Mononuclear cell (primary cell): ENCODE measurements around the gene MTIF2. TPM values are rescaled to one million over a fixed set of nuclear protein-coding genes. Genes with fewer than 3 reads are reported as not detected.
"Not testable (repeated sequence)": the region's sequence is repeated elsewhere in the genome, so short reads cannot be mapped to it uniquely, and the experiment has no call there.

Experiments used
- H3K27me3 ChIP-seq: 2 replicates; pipeline ENCODE4 v1.6.0; 2011; ENCODE audit warnings: low read length, control low read depth; ENCODE audit not compliant: insufficient read depth
- H3K4me1 ChIP-seq: 2 replicates; pipeline ENCODE4 v1.5.1; 2011; ENCODE audit warnings: mild to moderate bottlenecking, low read length, control low read depth; ENCODE audit not compliant: insufficient read depth
- H3K4me3 ChIP-seq: 2 replicates; pipeline ENCODE4 v1.5.1; 2011; ENCODE audit warnings: mild to moderate bottlenecking, low read length, moderate library complexity
- H3K9me3 ChIP-seq: 2 replicates; pipeline ENCODE4 v1.5.1; 2011; ENCODE audit warnings: low read depth, mild to moderate bottlenecking, control low read depth, low read length
- total RNA-seq: library from RNA; depleted of rRNA; stranded (reverse); fragments of >200 nt; gene quantifications from one replicate; pipeline ENCODE4 v1.2.3, GENCODE V29; 2012

MTIF2 gene
- total RNA-seq, 1 donor = 16.6 TPM

DNA sequence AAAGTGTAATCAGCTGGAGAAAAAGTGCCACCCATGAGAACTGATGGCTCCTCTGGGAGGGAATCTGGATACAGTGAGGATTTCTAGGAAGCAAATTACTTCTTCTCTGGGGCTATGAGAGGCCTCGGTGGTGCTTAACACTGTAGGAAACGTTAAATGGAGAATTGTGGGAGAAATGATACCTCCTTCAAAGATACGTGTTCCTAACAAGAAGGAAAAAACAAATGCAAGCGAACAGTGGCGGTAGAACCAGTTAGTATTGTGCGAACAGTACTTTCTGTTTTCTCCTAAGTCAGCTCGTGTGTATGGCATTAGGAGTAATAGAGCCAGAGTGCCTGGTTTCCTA, 587 bp upstream of the MTIF2 start:
- Histone ChIP-seq H3K27me3 (no peaks in the 10 kb centered on the region), H3K9me3 (no peaks in the 10 kb centered on the region), H3K4me1 (peaks cover 16% of the 10 kb centered on the region), H3K4me3 (peak overlapping the region; percentile 69)

DNA sequence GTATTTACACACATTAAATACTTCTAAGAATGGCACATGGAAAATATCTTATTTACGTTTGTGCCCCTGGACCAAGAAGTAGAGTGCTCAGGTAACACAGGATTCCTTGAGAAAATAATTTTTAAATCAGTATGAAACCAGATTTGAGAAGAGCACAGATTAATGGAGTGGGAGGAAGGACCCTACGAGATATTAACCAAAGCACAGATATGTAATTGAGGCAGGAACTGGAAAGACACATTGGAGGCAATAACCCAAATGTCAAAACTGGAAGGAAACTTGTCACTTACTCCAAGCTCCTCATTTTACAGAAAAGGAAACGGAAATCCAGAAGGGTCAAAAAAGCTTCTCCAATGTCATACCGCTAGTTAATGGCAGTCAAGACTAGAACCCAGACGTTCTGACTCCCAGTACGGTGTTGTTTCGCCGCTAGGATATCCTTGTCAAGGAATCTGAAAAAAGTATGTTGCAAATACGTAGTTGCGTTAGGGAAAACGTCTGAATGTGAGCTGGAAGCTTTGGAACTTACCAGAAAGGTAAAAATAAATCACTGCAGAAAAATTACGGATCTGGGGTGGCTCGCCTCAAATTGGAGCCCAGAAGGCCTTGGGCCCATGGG, 634 bp downstream of the MTIF2 start:
- Histone ChIP-seq H3K9me3 (no peaks in the 10 kb centered on the region), H3K4me1 (peaks cover 16% of the 10 kb centered on the region), H3K27me3 (no peaks in the 10 kb centered on the region), H3K4me3 (peak overlapping the region; percentile 69)

DNA sequence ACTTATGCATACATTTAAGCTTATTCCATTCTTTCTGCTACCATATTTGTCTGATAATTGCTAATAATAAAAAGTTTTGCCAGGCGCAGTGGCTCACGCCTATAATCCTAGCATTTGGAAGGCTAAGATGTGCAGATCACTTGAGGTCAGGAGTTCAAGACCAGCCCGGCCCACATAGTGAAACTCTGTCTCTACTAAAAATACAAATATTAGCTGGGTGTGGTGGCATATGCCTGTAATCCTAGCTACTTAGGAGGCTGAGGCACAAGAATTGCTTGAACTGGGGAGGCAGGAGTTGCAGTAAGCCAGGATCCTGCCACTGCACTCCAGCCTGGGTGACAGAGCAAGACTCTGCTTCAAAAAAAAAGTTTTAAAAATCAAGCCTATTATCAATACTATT, 9.4 kb downstream of the MTIF2 start:
- H3K27me3 ChIP-seq = not testable (repeated sequence)

DNA sequence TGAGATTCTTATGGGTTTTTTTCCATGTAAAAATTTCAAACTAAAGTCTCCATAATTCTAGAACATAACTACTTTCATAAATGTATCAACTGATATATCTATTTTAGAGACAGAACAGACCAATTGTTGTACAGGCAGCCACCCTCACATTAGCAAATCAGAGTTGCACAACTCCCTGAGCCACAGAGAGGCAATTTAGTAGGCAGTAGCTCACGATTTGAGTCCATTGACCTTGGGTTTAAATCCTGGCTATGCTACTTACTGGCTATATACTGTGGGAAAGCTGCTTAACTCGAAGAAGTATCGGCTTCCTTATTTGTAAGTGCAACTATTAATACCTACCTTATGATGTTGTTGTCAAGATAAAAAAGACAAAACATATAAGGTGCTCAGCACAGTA, 16.2 kb downstream of the MTIF2 start:
- Histone ChIP-seq H3K4me1 (no peaks in the 10 kb centered on the region), H3K4me3 (no peak overlapping the region), H3K27me3 (no peaks in the 10 kb centered on the region), H3K9me3 (no peaks in the 10 kb centered on the region)

More for the DNA sequence above, 9.4 kb downstream of the MTIF2 start:
- not testable (repeated sequence) for H3K9me3 ChIP-seq, H3K4me1 ChIP-seq, H3K4me3 ChIP-seq

DNA sequence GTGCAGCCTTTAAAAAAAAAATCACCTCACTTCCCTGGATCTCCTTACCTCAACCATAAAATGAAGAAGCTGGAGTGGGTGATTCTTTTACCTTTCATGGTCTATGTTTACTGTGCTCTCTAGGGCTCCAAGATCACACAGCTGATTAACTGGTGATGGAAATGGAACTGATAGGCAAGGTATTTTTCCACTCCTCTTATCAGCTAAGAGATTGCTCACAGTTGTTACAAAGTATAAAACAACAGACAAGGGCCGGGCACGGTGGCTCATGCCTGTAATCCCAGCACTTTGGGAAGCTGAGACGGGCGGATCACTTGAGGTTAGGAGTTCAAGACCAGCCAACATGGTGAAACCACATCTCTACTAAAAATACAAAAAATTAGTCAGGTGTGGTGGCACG, 22.0 kb downstream of the MTIF2 start:
- H3K27me3 ChIP-seq = no peaks in the 10 kb centered on the region
- H3K9me3 ChIP-seq = no peaks in the 10 kb centered on the region
- no peaks in the 10 kb centered on the region for H3K4me1 ChIP-seq
- no peak overlapping the region for H3K4me3 ChIP-seq

DNA sequence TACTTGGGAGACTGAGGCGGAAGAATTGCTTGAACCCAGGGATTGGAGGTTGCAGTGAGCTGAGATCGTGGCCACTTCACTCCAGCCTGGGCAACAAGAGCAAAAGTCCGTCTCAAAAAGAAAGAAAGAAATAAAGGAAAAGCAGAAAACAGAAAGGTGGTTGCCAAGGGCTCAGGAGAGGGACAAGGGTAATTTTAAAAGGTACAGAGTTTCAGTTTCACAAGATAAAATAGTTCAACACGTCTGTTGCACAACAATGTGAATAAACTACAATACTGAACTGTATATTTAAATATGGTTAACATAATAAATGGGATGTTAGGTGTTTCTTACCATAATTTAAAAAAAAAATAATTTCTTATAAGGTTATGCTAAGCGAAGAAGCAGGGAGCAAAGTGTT, 23.6 kb downstream of the MTIF2 start:
- no peaks in the 10 kb centered on the region for H3K27me3 ChIP-seq
- no peaks in the 10 kb centered on the region for H3K4me1 ChIP-seq

DNA sequence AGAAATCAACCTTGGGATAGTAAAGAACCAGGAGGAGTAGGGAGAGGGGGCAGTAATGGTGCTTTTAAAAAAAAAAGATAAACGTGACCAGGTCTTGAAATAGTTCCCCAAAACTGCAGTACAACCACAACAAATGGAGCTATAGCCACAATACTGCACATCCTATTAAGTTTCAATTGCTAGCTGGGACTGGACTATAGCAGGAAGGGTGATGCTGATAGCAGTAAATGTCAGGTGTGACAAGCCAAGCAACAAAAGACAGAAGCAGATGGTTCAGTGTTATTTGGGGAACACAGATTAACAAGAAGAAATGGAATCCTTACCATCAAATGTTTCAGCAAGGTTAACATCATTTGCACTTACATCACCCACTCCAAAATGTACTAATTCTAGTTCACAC, 26.4 kb downstream of the MTIF2 start:
- Histone ChIP-seq H3K4me3 (no peak overlapping the region), H3K27me3 (no peaks in the 10 kb centered on the region), H3K9me3 (no peaks in the 10 kb centered on the region), H3K4me1 (no peaks in the 10 kb centered on the region)

More for the DNA sequence above, 23.6 kb downstream of the MTIF2 start:
- H3K4me3 ChIP-seq = no peak overlapping the region
- no peaks in the 10 kb centered on the region for H3K9me3 ChIP-seq

DNA sequence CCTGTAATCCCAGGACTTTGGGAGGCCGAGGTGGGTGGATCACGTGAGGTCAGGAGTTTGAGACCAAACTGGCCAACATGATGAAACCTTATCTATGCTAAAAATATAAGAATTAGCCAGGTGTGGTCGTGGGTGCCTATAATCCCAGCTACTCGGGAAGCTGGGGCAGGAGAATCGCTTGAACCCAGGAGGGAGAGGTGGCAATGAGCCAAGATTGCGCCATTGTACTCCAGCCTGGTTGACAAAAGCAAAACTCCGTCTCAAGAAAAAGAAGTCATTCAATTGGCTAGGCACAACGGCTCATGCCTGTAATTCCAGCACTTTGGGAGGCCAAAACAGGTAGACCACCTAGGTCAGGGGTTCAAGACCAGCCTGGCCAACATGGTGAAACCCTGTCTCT, 27.4 kb downstream of the MTIF2 start:
- H3K4me3 ChIP-seq, H3K27me3 ChIP-seq, H3K4me1 ChIP-seq, H3K9me3 ChIP-seq: not testable (repeated sequence)

DNA sequence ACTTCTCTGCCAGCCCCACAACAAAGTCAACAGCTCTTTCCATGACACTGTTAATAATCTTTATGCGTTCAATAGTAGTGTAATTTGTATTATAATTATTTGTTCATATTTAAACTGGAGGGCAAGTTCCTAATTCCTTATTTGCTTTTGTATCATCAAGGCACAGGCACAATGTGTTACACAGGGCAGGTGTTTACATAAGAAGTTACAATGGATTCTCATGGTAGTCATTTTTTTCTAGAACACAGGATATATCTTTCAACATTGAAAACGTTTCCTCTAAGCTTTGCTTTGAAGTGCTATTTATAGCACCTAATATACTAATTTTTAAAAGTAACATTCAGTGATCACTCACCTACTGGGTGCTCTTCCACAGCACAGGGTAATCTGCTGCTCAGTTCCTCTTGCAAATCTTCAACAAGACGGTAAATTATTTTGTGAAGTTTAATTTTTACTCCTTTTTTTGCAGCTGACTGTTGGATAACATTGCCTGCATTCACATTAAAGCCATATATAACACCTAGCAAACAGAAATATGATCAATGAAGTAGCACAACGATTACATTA, 29.3 kb downstream of the MTIF2 start:
- no peaks in the 10 kb centered on the region for H3K9me3 ChIP-seq
- no peaks in the 10 kb centered on the region for H3K4me1 ChIP-seq
- no peak overlapping the region for H3K4me3 ChIP-seq
- no peaks in the 10 kb centered on the region for H3K27me3 ChIP-seq

DNA sequence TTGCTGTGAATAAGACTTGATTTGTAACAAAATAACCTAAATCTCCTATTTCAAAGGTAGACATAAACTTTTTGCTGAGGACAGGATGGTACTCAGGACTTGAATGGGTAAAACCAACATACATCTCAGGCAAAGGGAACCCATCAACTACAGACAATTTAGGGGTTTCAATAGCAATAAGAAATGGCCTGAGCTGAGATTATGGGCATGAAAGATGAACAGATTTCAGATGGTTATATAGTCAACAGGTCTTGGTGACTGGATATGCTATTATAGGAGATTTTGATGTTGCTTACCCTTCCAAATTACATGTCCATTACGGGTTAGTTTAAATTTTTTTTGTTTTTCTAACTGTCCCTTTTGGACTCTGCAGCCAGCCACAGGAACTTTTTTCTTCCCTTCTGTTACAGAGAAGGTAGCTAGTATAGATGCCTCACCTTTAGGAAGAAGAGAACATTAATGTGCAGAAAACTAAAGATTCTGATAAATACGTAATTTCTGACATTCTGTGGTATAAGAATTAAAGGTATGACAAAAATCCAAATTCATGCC, 32.0 kb downstream of the MTIF2 start:
- H3K4me3 ChIP-seq = no peak overlapping the region
- peaks cover 16% of the 10 kb centered on the region for H3K4me1 ChIP-seq
- H3K27me3 ChIP-seq = no peaks in the 10 kb centered on the region

DNA sequence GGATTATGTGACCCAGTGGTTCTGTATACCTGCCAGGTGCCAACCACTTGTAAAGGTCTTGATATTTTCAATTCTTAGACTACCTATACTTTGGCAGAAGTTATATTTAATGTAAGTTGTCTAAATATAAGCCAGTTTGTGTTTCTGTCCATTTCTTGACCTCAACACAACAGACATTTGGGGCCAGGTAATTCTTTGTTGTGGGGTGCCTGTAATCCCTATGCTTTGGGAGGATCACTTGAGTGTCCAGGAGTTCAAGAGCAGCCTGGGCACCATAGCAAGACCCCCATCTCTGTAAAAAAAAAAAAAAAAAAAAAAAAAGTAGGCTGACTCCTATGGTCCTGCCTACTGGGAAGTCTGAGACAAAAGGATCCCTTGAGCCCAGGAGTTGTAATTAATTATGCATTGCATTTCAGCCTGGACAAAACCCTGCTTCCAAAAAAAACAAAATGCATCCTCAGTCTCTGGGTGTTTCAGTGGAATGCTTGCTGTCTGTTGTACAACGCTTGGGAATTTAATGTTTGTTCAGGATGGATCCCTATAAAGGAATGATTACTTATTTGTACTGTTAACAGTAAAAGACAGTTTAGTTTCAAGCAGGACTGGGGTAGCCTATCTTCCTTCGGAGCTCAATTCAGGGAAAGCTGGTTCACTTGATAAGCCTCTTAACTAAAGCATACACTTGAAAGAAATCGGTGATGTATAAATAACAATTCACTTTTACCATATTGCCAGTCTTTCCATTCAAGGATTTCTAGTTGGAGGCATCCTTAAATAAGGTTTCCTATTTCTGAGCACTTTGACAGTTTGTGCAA, 33.1 kb downstream of the MTIF2 start:
- Histone ChIP-seq H3K4me1 (peaks cover 27% of the 10 kb centered on the region), H3K4me3 (no peak overlapping the region), H3K27me3 (no peaks in the 10 kb centered on the region), H3K9me3 (no peaks in the 10 kb centered on the region)

More for the DNA sequence above, 32.0 kb downstream of the MTIF2 start:
- H3K9me3 ChIP-seq = no peaks in the 10 kb centered on the region

DNA sequence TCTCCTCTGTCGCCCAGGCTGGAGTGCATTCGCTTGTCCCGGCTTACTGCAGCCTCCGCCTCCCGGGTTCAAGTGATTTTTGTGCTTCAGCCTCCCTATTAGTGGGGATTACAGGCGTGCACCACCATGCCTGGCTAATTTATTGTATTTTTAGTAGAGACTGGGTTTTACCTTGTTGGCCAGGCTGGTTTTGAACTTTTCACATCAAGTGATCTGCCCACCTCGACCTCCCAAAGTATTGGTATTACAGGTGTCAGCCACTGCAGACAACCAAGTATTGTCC, 35.4 kb downstream of the MTIF2 start:
- Histone ChIP-seq H3K9me3 (no peaks in the 10 kb centered on the region), H3K27me3 (no peaks in the 10 kb centered on the region), H3K4me1 (peaks cover 27% of the 10 kb centered on the region), H3K4me3 (peak overlapping the region; percentile 87)

DNA sequence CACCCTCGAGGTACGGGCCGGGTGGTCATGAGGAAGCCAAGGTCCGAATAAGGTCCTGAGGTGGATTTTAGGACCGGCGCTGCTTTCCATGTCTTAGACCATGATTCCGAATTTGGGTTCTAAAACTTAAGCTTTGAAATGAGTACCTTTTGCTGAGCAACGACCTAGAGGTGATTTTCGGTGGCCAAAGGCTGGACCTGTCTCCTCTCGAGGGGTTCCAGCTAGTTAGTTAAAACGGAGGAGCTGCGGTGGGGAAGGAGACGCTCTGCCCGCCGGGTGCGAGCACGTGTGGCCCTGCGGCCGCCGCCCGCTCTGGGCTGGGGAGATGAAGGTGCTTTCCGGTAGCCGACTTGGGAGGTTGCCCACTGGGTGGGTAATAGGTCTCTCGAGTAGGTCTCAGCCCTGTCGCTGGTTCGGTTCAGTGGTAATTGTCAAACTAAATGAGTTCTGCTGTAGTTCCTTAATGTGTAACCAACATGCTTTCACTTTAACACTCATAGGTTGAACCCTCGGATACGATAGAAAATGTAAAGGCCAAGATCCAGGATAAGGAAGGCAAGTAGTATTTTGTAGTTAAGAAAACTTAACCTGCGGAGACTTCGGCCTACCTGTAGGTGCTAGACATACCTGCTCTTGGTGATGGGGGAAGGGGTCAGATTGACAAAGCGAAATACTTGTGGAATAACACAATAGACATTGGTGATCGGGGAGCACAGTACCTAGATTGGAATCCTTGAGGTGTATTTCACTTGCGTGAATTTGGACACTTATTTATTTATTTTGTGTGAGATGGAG, 36.0 kb downstream of the MTIF2 start:
- peaks cover 32% of the 10 kb centered on the region for H3K4me1 ChIP-seq
- no peaks in the 10 kb centered on the region for H3K27me3 ChIP-seq
- peak overlapping the region; percentile 87 for H3K4me3 ChIP-seq
- H3K9me3 ChIP-seq = no peaks in the 10 kb centered on the region

DNA sequence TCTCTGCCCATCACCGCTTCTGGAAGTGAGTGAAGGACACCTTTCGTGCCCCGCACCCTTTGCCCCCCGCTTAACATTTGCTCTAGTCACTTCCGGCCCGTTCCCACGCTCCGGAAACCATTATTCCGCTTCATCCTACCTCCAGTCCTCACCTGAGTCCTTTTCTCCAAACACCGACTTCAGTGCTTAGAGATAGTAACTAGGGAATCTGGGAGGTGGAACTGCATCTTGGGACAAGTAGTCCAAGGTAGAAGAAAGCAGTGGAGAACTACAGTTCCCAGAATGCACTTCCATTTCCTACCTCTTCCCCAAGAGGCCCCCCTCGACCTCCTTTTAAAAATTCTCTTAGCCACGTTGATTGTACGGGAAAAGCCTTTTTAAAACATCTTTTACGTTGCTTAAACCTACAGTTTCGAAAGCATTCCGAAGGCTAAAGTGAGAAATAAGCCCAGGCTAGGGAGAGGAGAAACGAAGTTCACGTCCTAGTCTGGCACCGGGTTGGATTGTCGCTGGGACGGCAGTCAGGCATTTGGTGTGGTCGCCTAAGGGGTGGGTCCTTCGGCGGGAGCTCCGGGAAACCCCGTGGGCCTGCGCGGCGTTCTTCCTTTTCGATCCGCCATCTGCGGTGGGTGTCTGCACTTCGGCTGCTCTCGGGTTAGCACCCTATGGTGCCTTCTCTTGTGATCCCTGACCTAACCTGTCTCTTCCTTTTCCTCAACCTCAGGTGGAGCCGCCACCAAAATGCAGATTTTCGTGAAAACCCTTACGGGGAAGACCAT, 36.8 kb downstream of the MTIF2 start, which contains the start of the genes CLHC1 and RPS27A:
CLHC1 (minus strand) TSS at position 210 of the 779 bp plus-strand sequence. CDS start 9,882 bp downstream, outside the sequence.
RPS27A (plus strand) TSS at position 605 of the 779 bp plus-strand sequence; CDS start at position 742, 137 bp downstream.
- Histone ChIP-seq H3K4me3 (peak within 1 kb of the TSS; percentile 87), H3K4me1 (peaks cover 40% of the 10 kb centered on the region), H3K9me3 (no peaks in the 10 kb centered on the region), H3K27me3 (no peaks in the 10 kb centered on the region)
